HG03139 (cell line): ENCODE measurements around the gene ARHGEF28.

ENCODE experiments used
- ATAC-seq: cut with Tn5 transposase; IDR thresholded peaks from one replicate; pipeline ENCODE4 v1.9.1; 2021; ENCODE audit not compliant: unreplicated experiment

The ARHGEF28 gene

DNA sequence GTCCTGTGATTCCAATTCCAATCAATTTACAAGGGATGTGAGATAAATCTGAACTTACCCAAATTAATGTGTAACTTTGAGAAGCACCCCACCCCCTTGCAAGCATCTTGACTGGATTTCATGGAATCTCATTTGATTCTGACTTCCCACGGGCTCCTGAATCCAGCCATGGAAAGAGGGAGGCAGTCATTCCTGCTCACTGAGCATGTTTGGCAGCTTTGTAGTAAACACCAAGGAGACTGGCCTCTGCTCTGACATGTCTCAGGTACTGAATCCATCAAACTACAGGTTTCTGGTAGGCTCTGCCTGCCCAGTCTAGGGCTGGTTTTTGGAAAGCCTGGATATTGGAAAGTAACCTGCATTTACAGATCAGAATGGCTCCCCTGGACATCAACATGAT, 357.6 kb downstream of the ARHGEF28 start:
- no peak for ATAC-seq

DNA sequence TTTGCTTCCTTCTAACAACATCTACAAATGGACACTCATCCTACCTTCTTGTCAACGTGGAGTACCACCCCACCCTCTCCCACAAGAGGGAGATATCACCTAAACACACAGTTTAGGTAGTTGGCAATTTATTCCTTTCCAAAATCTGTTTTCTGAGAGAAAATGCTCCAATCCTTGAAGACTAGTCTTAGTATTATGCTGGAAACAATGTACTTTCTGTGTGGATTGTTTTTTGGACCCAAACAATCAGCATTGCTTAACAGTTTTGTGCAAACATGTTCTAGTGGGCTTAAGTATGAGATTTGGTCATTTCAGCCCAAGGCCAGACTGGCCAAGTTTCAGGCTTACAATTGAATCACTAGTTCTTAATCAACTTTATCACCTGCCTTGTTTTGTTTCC, 359.1 kb downstream of the ARHGEF28 start:
- ATAC-seq, result no peak

DNA sequence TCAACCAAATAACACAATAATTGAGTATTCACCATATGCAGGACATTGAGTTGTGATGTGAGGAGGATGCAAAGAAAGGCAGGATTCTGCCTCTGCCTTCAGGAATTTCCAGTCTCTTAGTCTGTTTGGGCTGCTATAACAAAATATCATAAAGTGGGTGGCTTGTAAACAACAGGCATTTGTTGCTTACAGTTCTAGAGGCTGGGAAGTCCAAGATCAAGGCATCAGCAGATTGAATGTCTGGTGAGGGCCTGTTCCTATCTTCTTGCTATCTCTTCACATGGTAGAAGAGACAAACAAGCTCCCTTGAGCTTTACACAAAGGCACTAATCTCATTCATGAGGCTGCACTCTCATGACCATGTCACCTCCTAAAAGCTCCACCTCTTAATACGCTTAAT, 360.7 kb downstream of the ARHGEF28 start:
- ATAC-seq, result no peak

DNA sequence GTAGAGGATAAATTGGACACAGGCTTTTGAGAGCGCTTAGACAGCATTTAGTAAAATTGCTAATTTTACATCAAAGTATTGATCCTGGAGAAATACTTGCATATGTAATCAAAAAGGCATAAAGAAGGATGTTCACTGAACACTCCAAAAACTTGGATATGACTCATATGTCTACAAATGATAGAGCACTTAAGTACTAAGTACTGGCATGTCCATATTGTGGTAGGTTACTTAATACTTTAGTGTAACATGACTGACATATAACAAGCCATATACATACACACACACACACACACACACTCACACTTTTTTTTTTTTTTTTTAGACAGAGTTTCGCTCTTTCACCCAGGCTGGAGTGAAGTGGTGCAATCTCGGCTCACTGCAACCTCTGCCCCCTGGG, 361.9 kb downstream of the ARHGEF28 start:
- ATAC-seq, result no peak

DNA sequence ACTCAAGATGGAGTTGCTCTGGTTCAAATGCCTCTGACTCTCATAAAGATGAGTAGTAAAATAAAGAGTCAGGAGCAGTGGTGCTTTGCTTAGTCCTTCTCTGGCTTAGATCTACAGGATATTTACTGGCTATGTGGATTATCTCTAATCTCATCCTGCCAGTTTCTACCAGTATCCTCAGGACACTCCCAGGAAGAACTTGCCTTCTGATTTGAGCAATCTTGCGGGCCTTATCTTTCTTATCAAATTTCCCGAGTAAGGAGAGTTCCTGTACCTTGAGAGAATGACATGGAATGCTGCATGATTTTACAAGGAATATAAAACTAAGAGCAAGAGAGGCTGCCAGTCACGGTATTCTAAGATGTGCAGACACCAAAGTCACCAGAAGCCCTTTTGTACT, 364.0 kb downstream of the ARHGEF28 start:
- no peak for ATAC-seq
